Effector memory CD4-positive, alpha-beta T cell (primary cell): ENCODE measurements around the gene TNFRSF11A.

ENCODE experiments used
- DNase-seq, 3 donors: peaks; one replicate each; pipeline ENCODE4 v3.0.0-alpha.2; 2020
- H3K27ac ChIP-seq: 2 replicates; pipeline ENCODE4 v1.7.0; 2013; ENCODE audit warnings: mild to moderate bottlenecking, low read length, moderate library complexity; ENCODE audit not compliant: insufficient read depth, poor library complexity, severe bottlenecking
- H3K27me3 ChIP-seq: replicated peaks from 2 replicates; pipeline ENCODE4 v1.7.0; 2013; ENCODE audit warnings: mild to moderate bottlenecking, low read length; ENCODE audit not compliant: insufficient read depth, control insufficient read depth, poor library complexity, severe bottlenecking
- H3K36me3 ChIP-seq: 2 replicates; pipeline ENCODE4 v1.7.0; 2013; ENCODE audit warnings: mild to moderate bottlenecking, low read length, moderate library complexity; ENCODE audit not compliant: control insufficient read depth, insufficient read depth
- H3K4me1 ChIP-seq: 2 replicates; pipeline ENCODE4 v1.7.0; 2013; ENCODE audit warnings: low read length, mild to moderate bottlenecking; ENCODE audit not compliant: control insufficient read depth, insufficient read depth, poor library complexity, severe bottlenecking
- H3K4me3 ChIP-seq: 2 replicates; pipeline ENCODE4 v1.7.0; 2013; ENCODE audit warnings: low read length, low read depth, mild to moderate bottlenecking; ENCODE audit not compliant: insufficient read depth, poor library complexity, severe bottlenecking
- H3K9me3 ChIP-seq: 2 replicates; pipeline ENCODE4 v1.7.0; 2013; ENCODE audit warnings: mild to moderate bottlenecking, low read length, moderate library complexity; ENCODE audit not compliant: control insufficient read depth

Gene TNFRSF11A

DNA sequence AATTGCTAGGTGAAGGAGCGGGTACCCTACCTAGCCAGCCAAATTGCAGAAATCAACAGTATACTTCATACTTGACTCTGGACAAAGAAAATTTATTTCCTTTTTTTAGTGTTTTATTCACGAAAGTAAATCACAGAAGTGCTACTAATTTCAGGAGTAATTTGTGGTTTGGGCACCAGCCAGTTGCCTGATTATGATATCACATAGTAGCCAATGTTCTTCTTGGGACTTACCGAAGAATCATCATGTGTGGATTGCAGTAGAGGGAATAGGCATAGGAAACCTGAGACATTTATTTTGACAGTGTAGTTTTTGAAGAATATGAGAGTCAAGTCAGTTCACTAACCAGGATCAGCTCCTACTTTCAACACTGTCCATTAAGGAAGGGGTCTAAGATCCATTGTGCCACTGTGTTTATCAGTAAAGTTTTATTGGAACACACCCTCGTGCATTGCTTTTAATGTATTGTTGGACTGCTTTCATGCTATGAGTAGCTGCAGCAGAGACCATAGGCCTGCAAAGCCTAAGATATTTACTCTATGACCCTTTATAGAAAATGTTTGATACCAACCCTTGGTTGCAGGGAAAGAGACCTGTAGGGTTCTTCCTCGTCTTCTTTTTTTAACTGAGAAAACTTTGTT is 32.1 kb downstream of the TNFRSF11A start:
- Histone ChIP-seq H3K27ac (no peak overlapping the region), H3K4me1 (no peaks in the 10 kb centered on the region), H3K27me3 (no peaks in the 10 kb centered on the region), H3K36me3 (no peaks in the 10 kb centered on the region), H3K4me3 (no peak overlapping the region), H3K9me3 (no peaks in the 10 kb centered on the region)
- no peak for DNase-seq

DNA sequence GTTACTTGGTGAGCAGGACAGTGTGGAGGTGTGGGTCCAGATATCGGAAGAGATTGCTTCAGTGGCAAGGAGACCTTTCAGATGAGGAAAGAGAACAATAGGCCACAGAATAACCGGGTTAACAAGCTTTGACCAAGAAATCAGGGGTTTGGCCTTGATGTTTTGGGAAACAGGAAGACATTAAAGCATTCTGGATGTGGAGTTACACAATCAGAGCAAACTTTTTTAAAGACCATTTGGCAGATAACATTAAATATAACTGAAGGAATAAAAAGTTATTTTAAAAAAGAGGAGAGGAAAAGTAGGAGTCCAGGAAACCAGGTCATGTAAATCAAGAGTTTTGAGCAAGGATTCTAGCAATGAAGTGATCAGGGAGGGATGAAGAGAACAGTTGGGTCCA is 35.7 kb downstream of the TNFRSF11A start:
- no peak overlapping the region for H3K4me3 ChIP-seq
- H3K27ac ChIP-seq, result no peak overlapping the region
- H3K4me1 ChIP-seq, result no peaks in the 10 kb centered on the region
- DNase-seq, result no peak
- H3K36me3 ChIP-seq, result no peaks in the 10 kb centered on the region
- H3K27me3 ChIP-seq, result no peaks in the 10 kb centered on the region
- no peaks in the 10 kb centered on the region for H3K9me3 ChIP-seq

DNA sequence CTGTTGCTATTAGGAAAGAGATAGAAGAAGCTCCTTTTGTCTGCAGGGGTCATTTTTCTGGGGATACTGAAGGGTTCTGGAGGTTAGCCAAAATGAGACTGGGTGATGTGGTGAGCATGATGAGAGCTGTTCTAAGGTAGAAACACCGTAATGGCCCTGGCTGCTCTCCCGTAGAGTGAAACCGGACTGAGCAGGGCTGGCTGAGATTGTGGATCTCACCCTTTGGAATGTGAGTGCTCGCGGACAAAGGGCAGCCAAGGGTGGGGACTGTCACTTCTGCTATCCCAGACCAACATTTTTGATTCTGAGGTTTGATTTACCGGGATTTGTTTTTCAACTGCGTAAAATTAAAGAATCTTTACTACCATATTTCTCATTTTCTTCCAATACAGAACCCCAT is 36.2 kb downstream of the TNFRSF11A start:
- Histone ChIP-seq H3K36me3 (no peaks in the 10 kb centered on the region), H3K27ac (no peak overlapping the region), H3K9me3 (no peaks in the 10 kb centered on the region), H3K4me3 (no peak overlapping the region), H3K4me1 (no peaks in the 10 kb centered on the region), H3K27me3 (no peaks in the 10 kb centered on the region)
- no peak for DNase-seq

DNA sequence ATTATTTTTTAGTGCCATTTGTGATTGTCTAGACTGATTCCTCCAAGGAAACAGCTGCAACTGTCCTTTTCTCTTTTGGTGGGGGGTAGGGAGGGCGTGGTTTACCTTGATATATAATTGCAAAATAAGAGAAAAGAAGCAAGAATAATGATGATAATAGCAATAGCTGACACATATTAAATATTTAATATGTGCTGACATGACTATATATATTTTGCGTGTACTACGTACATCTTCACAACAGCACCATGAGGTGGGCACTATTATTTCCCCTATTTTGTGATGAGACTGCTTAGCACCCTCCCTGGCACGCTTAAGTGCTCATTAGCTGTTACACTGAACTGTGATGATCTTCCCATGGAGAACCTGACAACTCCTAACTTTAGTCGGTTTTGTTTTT is 39.4 kb downstream of the TNFRSF11A start:
- H3K4me3 ChIP-seq, result no peak overlapping the region
- no peaks in the 10 kb centered on the region for H3K4me1 ChIP-seq
- H3K36me3 ChIP-seq, result no peaks in the 10 kb centered on the region
- DNase-seq, result no peak
- no peaks in the 10 kb centered on the region for H3K9me3 ChIP-seq
- H3K27ac ChIP-seq, result no peak overlapping the region
- no peaks in the 10 kb centered on the region for H3K27me3 ChIP-seq

DNA sequence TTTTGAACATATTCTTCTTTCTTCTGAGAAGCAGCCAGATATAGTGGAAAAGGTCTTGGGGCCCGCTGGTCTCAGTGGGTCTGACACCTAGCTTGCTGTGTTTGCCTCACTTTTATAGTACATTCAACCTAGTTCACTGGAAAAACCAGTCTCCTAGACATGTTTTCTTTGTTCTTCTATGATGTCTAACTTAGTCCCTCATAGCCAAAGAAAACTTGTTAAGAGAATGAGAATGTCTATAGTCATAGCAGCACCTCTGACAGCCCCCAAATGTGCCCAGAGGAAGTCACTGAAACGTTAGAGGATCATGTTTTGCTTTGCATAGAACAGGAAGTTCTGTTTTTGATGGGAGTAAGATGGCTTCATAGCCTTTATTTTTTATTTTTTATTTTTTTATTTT is 40.3 kb downstream of the TNFRSF11A start:
- H3K27me3 ChIP-seq, result no peaks in the 10 kb centered on the region
- no peaks in the 10 kb centered on the region for H3K4me1 ChIP-seq
- H3K27ac ChIP-seq, result no peak overlapping the region
- DNase-seq, result no peak
- no peaks in the 10 kb centered on the region for H3K36me3 ChIP-seq
- no peaks in the 10 kb centered on the region for H3K9me3 ChIP-seq
- H3K4me3 ChIP-seq, result no peak overlapping the region

DNA sequence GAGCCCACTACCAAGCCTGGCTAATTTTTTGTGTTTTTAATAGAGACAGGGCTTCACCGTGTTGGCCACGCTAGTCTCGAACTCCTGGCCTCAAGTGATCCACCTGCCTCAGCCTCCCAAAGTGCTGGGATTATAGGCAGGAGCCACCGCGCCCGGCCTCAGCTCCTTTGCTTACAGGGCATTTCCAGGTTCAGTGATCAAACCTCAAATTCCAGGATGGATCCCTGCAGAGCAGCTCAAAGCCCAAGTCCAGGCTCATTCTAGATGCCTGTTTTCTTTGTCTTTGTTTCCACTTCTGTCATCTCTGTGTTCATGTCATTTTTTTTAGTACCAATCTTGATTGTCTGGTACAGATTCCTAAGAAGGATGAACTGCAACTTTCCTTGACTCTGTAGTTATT is 41.9 kb downstream of the TNFRSF11A start:
- H3K9me3 ChIP-seq, result no peaks in the 10 kb centered on the region
- DNase-seq, result no peak
- no peaks in the 10 kb centered on the region for H3K27me3 ChIP-seq
- no peaks in the 10 kb centered on the region for H3K36me3 ChIP-seq
- H3K27ac ChIP-seq, result no peak overlapping the region
- H3K4me1 ChIP-seq, result no peaks in the 10 kb centered on the region
- H3K4me3 ChIP-seq, result no peak overlapping the region

DNA sequence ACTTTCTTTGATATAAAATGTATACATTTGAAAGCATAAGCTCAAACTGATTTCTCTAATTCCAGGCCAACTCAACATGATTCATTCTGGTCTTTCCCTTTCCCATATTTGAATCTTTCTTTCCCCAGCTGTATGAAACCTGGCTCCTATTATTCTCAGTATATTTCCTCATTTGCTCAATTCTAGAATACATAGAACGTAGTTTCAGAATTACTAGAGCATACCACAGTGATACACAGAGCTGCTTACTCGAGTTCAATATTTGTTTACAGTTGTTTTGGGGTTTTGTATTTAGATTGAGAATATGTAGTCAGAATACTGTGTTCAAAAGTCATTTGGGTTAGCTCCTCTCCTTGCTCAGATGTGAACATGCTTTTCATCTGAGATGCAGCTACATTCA is 43.0 kb downstream of the TNFRSF11A start:
- no peaks in the 10 kb centered on the region for H3K4me1 ChIP-seq
- H3K36me3 ChIP-seq, result no peaks in the 10 kb centered on the region
- no peak overlapping the region for H3K27ac ChIP-seq
- no peaks in the 10 kb centered on the region for H3K27me3 ChIP-seq
- H3K4me3 ChIP-seq, result no peak overlapping the region
- no peaks in the 10 kb centered on the region for H3K9me3 ChIP-seq
- DNase-seq, result no peak

DNA sequence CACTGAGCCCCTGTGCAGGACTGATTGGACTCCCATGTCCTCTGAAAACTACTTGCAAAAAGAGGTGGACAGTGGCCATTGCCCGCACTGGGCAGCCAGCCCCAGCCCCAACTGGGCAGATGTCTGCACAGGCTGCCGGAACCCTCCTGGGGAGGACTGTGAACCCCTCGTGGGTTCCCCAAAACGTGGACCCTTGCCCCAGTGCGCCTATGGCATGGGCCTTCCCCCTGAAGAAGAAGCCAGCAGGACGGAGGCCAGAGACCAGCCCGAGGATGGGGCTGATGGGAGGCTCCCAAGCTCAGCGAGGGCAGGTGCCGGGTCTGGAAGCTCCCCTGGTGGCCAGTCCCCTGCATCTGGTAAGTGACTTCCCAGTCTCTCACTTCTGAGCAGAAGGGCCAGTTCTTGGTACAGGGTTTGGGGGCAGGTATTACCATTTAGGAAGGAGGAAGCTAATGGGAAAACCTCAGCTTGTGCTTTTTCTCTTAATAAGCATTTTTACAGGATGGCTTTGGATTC is 44.1 kb downstream of the TNFRSF11A start:
- no peak for DNase-seq
- H3K36me3 ChIP-seq, result no peaks in the 10 kb centered on the region
- no peak overlapping the region for H3K4me3 ChIP-seq

DNA sequence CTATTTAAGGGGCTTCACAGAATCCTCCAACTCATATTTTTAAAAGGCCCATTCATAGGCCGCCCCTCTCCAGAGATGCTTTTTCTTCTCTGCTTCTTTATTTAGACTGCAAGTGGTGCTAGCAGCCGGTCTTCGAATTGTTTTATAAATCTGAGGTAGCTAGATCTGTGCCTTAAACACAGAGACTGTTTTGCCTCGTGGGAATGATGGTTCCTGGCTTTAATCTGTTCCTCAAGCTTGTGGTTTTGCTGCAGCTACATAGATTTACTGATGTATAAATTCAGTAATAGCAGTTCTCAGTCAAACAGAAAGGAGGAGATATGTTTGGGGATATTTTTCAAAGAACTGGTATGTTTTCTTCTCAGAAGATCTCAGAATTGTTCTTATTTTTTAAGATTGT is 45.3 kb downstream of the TNFRSF11A start:
- Histone ChIP-seq H3K4me3 (no peak overlapping the region), H3K9me3 (no peaks in the 10 kb centered on the region), H3K4me1 (no peaks in the 10 kb centered on the region), H3K27ac (no peak overlapping the region), H3K36me3 (no peaks in the 10 kb centered on the region), H3K27me3 (no peaks in the 10 kb centered on the region)
- no peak for DNase-seq

More for the DNA sequence above, 44.1 kb downstream of the TNFRSF11A start:
- Histone ChIP-seq H3K9me3 (no peaks in the 10 kb centered on the region), H3K4me1 (no peaks in the 10 kb centered on the region), H3K27ac (no peak overlapping the region), H3K27me3 (no peaks in the 10 kb centered on the region)

DNA sequence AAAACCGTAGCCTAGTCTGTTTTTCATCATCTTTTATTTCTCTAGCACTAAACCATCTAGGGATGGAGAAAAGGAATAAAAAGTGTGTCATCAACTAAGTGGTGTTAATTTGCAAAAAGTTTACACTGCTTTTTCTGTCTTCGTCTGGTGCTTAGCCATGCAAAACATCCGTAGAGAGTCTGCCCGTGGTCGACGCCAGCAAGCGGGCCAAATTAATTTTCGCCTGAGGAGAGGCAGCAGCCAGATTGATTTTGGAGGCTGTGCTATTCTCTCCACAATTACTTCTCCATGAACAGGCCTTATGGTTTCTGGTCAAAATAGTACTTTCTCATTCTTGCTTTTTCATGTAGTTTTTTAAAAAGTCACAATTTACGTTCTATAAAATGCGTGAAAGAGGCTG is 46.3 kb downstream of the TNFRSF11A start:
- H3K27ac ChIP-seq, result no peak overlapping the region
- H3K36me3 ChIP-seq, result no peaks in the 10 kb centered on the region
- no peaks in the 10 kb centered on the region for H3K27me3 ChIP-seq
- no peak overlapping the region for H3K4me3 ChIP-seq
- DNase-seq, result no peak
- H3K9me3 ChIP-seq, result no peaks in the 10 kb centered on the region
- no peaks in the 10 kb centered on the region for H3K4me1 ChIP-seq
